Mucosa of rectum (tissue), 2 donors: ENCODE measurements around the gene TTC3.
A peak's percentile ranks its signal among the peaks of the same experiment; 100 is the strongest.
"Not testable (repeated sequence)": the region's sequence is repeated elsewhere in the genome, so short reads cannot be mapped to it uniquely, and the experiment has no call there.

Experiments
- H3K27ac ChIP-seq, 2 donors: one replicate each; pipeline ENCODE4 v1.7.0; 2013; ENCODE audit warnings: inconsistent platforms in 2 of 2, low read depth in 2 of 2, low read length in 2 of 2
- H3K27me3 ChIP-seq, 2 donors: one replicate each; pipeline ENCODE4 v1.7.0; 2013; ENCODE audit warnings: low read length in 2 of 2; ENCODE audit not compliant: control insufficient read depth in 2 of 2, insufficient read depth in 2 of 2
- H3K36me3 ChIP-seq, 2 donors: one replicate each; pipeline ENCODE4 v1.7.0; 2013; ENCODE audit warnings: low read length in 2 of 2; ENCODE audit not compliant: control insufficient read depth in 2 of 2, insufficient read depth in 2 of 2
- H3K4me1 ChIP-seq, 2 donors: one replicate each; pipeline ENCODE4 v1.7.0; 2013; ENCODE audit warnings: low read length in 2 of 2, mild to moderate bottlenecking in 1 of 2; ENCODE audit not compliant: control insufficient read depth in 2 of 2, insufficient read depth in 2 of 2
- H3K4me3 ChIP-seq, 2 donors: one replicate each; pipeline ENCODE4 v1.7.0; 2013; ENCODE audit warnings: low read length in 2 of 2
- H3K9ac ChIP-seq, 2 donors: one replicate each; pipeline ENCODE4 v1.7.0; 2013; ENCODE audit warnings: low read length in 2 of 2, low read depth in 1 of 2, mild to moderate bottlenecking in 1 of 2
- H3K9me3 ChIP-seq, 2 donors: one replicate each; pipeline ENCODE4 v1.7.0; 2013; ENCODE audit warnings: low read length in 2 of 2; ENCODE audit not compliant: control insufficient read depth in 2 of 2
- donor health status: healthy.
- donor health status: Normal muscosa, but diverticular disease.

The TTC3 gene

DNA sequence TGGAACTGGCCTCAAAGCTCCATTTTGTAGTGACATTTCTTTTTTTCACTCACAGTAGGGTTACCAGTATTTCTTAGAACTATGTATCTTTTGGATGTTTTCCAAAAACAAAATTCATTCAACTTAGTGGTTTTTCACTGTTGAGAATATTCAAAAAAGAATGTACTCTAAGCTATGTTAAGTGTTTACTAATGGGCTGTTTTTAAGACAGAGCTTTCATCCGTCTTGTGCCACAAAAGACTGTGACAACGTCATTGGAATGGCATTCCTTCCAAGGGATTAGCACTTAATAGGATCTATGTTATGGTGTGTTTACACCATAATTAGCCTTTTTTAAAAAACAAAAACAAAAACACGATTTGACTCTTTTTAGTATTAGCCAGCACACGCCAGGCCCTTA is 66.8 kb downstream of the TTC3 start:
- Histone ChIP-seq H3K27me3 (no peaks in the 10 kb centered on the region), H3K27ac (no peak overlapping the region), H3K4me1 (no peaks in the 10 kb centered on the region), H3K36me3 (peaks cover 43 to 56% of the 10 kb centered on the region in 2 donors), H3K9ac (no peak overlapping the region), H3K4me3 (no peak overlapping the region), H3K9me3 (no peaks in the 10 kb centered on the region)

DNA sequence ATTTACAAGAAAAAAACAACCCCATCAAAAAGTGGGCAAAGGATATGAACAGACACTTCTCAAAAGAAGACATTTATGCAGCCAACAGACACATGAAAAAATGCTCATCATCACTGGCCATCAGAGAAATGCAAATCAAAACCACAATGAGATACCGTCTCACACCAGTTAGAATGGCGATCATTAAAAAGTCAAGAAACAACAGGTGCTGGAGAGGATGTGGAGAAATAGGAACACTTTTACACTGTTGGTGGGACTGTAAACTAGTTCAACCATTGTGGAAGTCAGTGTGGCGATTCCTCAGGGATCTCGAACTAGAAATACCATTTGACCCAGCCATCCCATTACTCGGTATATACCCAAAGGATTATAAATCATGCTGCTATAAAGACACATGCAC is 70.3 kb downstream of the TTC3 start:
- H3K27ac ChIP-seq, H3K27me3 ChIP-seq, H3K4me3 ChIP-seq, H3K9me3 ChIP-seq, H3K9ac ChIP-seq, H3K4me1 ChIP-seq: not testable (repeated sequence)
- peaks cover 27 to 35% of the 10 kb centered on the region in 2 donors for H3K36me3 ChIP-seq

DNA sequence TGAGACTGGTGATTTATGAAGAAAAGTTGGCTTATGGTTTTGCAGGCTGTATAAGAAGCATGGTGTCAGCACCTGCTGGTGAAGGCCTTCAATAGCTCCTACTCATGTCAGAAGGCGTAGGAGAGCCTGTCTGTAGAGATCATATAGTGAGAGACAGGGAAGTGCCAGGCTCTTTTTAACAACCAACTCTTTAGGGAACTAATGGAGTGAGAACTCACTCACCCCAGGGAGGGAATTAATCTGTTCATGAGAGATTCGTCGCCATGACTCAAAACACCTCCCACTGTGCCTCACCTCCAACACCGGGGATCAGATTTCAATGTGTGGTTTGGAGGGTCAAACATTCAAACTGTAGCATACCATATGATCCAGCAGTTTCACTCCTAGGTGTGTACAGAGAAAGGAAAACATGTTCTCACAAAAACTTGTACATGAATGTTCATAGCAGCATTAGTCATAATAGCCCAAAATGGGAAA is 72.6 kb downstream of the TTC3 start:
- Histone ChIP-seq H3K4me1 (no peaks in the 10 kb centered on the region), H3K36me3 (peaks cover 21 to 29% of the 10 kb centered on the region in 2 donors), H3K4me3 (no peak overlapping the region), H3K27me3 (no peaks in the 10 kb centered on the region), H3K9ac (no peak overlapping the region), H3K9me3 (no peaks in the 10 kb centered on the region), H3K27ac (no peak overlapping the region)

DNA sequence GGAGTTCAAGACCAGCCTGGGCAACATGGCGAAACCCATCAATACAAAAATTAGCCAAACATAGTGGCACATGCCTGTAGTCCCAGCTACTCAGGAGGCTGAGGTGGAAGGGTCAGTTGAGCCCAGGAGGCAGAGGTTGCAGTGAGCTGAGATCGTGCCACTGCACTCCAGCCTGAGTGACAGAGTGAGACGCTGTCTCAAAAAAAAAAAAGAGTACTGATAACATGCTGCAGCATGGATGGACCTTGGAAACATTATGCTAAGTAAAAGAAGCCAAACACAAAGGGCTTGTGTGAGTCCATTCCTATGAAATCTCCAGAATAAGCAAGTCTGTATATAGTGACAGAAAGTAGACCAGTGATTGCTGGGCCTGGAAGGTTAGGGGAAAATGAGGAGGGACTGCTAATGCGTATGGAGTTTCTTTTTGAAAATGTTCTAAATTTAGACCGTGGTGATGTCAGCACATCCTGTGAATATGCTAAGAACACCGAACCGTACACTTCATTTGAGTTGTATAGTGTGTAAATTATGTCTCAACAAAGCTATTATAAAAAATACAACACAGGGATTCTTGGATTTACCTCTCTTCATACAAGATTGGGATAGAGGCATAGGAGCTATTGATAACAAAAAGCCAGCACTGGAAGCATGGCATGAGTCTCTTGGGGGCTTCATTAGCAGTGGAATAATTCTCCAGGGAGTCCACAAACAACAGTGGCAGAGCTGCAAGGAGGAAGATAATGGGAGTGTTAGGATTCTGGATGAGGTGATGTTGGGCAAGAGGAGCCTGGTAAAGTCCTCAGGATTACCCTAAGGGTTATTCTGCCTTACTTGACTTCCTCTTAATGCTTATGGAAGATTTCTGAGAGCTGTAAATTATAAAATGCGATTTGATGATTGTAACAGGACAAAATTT is 73.5 kb downstream of the TTC3 start:
- no peaks in the 10 kb centered on the region for H3K9me3 ChIP-seq
- no peak overlapping the region for H3K4me3 ChIP-seq
- H3K9ac ChIP-seq, result no peak overlapping the region
- peaks cover 21 to 29% of the 10 kb centered on the region in 2 donors for H3K36me3 ChIP-seq
- no peaks in the 10 kb centered on the region for H3K4me1 ChIP-seq
- H3K27ac ChIP-seq, result no peak overlapping the region
- no peaks in the 10 kb centered on the region for H3K27me3 ChIP-seq

DNA sequence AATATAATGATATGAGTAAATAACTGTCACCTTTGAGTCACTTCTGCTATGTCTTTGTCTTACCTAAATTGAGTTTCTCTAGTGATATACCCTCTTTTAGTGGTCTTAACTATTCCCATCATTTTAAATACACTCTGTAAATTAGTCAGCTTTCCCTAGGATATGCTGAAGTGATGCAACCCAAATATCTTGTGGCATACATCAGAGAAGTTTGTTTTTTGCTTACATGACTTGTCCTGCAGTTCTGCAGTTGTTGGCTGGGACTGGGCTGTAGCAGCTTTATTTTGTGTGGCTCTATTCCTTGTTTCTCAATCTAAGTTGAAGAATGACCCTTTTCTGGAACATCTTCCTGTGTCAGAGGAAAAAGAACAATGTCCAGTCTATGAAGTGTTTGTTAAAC is 76.4 kb downstream of the TTC3 start:
- Histone ChIP-seq H3K9me3 (no peaks in the 10 kb centered on the region), H3K36me3 (peaks cover 21 to 41% of the 10 kb centered on the region in 2 donors), H3K4me3 (no peak overlapping the region), H3K4me1 (peaks cover 0 to 15% of the 10 kb centered on the region in 2 donors), H3K9ac (no peak overlapping the region), H3K27me3 (no peaks in the 10 kb centered on the region), H3K27ac (no peak overlapping the region)

DNA sequence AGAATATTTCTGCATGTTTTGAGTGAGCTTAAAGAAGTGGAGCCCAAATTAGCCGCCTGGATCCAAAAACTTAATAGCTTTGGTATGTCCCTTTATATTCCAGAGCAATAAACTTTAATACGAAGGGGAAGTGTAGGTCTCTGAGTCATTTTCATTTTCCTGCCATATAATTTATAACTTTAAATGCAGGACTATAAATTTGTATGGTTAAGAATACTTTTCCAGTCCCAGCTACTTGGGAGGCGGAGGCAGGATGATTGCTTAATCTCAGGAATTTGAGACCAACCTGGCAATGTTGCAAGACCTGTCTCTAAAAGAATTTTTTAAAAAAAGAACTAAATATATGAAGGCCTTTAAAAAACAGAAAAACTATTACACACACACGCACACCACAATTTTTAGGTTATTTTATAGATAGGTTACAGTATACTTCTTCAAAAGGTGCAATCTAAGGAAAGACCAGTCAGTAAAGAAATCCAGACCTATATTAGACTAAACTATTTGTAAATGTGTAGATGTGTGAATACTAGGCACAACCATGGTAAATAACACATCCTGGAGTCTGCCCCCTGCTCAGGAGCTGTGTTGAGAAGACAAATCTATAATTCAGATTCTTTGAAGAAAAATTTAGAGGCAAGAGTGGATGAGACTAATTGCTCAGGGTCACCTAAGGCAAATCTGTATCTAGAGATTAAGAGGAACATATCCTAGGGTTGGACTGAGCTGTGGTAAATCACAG is 80.3 kb downstream of the TTC3 start:
- Histone ChIP-seq H3K9me3 (no peaks in the 10 kb centered on the region), H3K27me3 (no peaks in the 10 kb centered on the region), H3K9ac (no peak overlapping the region), H3K36me3 (peaks cover 10 to 30% of the 10 kb centered on the region in 2 donors), H3K4me3 (no peak overlapping the region), H3K4me1 (peaks cover 0 to 16% of the 10 kb centered on the region in 2 donors), H3K27ac (peak overlapping the region; percentile 56)

DNA sequence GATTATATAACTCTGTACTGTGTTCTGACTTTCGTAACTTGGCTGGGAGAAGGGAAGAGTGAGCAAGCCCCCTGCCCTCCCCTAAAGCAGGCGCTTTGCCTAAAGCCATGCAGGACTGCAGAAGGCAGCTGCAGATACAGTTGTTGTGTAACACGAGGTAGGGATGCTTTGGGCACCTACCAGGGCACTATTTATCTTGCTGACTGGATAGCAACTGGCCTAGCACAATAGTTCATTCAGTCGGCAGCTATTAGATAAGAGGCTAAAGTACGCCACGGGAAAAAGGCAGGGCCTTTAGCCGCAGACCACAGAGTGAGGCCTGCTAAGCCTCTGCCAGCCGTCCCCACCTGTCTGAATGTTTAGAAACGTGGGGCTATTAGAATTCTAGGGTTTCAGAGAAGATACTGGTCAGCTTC is 80.9 kb downstream of the TTC3 start:
- Histone ChIP-seq H3K36me3 (peaks cover 10 to 27% of the 10 kb centered on the region in 2 donors), H3K4me1 (peaks cover 0 to 17% of the 10 kb centered on the region in 2 donors), H3K9ac (peak overlapping the region in 1 of 2 donors; percentile 22), H3K27me3 (no peaks in the 10 kb centered on the region), H3K4me3 (no peak overlapping the region), H3K27ac (peak overlapping the region; percentile 56), H3K9me3 (no peaks in the 10 kb centered on the region)

DNA sequence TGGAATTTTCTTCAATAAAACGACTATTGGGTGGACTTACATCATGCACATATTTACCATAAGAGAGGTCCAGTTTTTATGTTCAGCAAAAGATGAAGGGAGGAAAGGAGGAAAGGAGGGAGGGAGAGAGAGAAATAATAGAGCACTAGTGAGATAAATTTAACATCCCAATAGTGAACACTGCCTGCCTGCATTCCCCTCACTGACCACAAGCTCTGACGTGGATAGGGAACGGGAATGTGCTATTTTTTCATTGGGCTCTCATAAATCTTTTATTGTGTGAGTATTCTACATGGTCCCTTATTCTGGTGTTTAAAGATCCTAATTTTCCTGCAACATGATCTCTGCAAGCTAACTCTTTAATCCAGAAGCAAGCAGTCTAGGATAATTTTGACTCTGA is 82.1 kb downstream of the TTC3 start:
- peaks cover 10 to 19% of the 10 kb centered on the region in 2 donors for H3K36me3 ChIP-seq
- H3K27ac ChIP-seq, result no peak overlapping the region
- H3K27me3 ChIP-seq, result no peaks in the 10 kb centered on the region
- peaks cover 0 to 22% of the 10 kb centered on the region in 2 donors for H3K4me1 ChIP-seq
- no peak overlapping the region for H3K9ac ChIP-seq
- no peaks in the 10 kb centered on the region for H3K9me3 ChIP-seq
- H3K4me3 ChIP-seq, result no peak overlapping the region

DNA sequence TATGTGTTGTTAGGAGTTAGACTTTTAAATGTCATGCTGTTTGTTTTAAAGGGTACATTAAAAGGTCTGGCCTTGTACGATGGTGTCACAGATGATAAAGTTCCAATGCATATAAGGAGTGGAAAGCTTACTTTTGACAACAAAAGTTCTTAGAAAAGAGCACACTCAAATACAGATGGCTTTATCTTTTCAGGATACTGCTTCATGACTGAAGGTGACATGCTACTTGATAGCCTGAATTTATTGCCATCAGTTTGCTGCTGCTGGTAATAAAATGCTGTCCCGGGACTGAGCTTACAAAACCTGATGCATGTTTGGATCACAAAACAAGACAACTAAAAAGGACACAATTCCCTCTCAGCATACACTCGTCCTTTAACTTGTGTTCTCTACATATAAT is 84.9 kb downstream of the TTC3 start:
- peaks cover 0 to 20% of the 10 kb centered on the region in 2 donors for H3K4me1 ChIP-seq
- H3K4me3 ChIP-seq, result no peak overlapping the region
- no peaks in the 10 kb centered on the region for H3K9me3 ChIP-seq
- H3K36me3 ChIP-seq, result peaks cover 11 to 22% of the 10 kb centered on the region in 2 donors
- no peak overlapping the region for H3K9ac ChIP-seq
- no peak overlapping the region for H3K27ac ChIP-seq
- H3K27me3 ChIP-seq, result no peaks in the 10 kb centered on the region
